ENCODE measurements around the gene CPN2.

- no peak for TF ChIP-seq CTCF (IDR thresholded peaks at IDR 0.05; ENCODE audit: insufficient read depth, low read length, poor library complexity, severe bottlenecking)
- TF ChIP-seq EZH2phosphoT487 (conservative IDR thresholded peaks at IDR 0.05; ENCODE audit: low read length): no peak
These were observed 17.2 kb downstream of the CPN2 start for GRCh38 chr3:194333981-194334320.
